NB4 (cell line): ENCODE results near the gene IL31.

Experiments used
- DNase-seq: peaks from one replicate; pipeline ENCODE4 v3.0.0; 2010; ENCODE audit warnings: low read depth
- H3K4me3 ChIP-seq: one replicate; pipeline ENCODE4 v1.5.1; 2011; ENCODE audit warnings: mild to moderate bottlenecking, low read depth, low read length, moderate library complexity
- CTCF ChIP-seq: IDR thresholded peaks from one replicate; pipeline ENCODE4 v1.5.1; 2012; ENCODE audit warnings: low read depth, low read length
- MAX ChIP-seq: IDR thresholded peaks from 2 replicates; pipeline ENCODE4 v1.6.1; 2011; ENCODE audit warnings: low read depth, low read length
- MYC ChIP-seq: IDR thresholded peaks from 2 replicates; pipeline ENCODE4 v1.6.1; 2011; ENCODE audit warnings: low read depth, low read length
- POLR2A ChIP-seq: IDR thresholded peaks from 2 replicates; pipeline ENCODE4 v1.6.1; 2011; ENCODE audit warnings: mild to moderate bottlenecking; ENCODE audit not compliant: insufficient read length; ENCODE audit errors: extremely low read depth

The IL31 gene

GRCh38 chr12:122142857-122143256 is 31.2 kb downstream of the IL31 start:
- TF ChIP-seq CTCF (no peak), MAX (no peak), POLR2A (no peak), MYC (no peak)
- no peak for DNase-seq
- no peak overlapping the region for H3K4me3 ChIP-seq

GRCh38 chr12:122141911-122142725 is 31.9 kb downstream of the IL31 start:
- DNase-seq: no peak
- TF ChIP-seq POLR2A (no peak), MAX (no peak), MYC (no peak), CTCF (no peak)
- H3K4me3 ChIP-seq: no peak overlapping the region

- no peak for DNase-seq
- H3K4me3 ChIP-seq: no peak overlapping the region
- TF ChIP-seq MYC: no peak
Observed at GRCh38 chr12:122140467-122141257, 33.4 kb downstream of the IL31 start.

- no peak overlapping the region for H3K4me3 ChIP-seq
- DNase-seq: no peak
- TF ChIP-seq CTCF (no peak), POLR2A (no peak), MAX (no peak), MYC (no peak)
Observed at GRCh38 chr12:122139941-122140340, 34.1 kb downstream of the IL31 start.

- TF ChIP-seq POLR2A (no peak), MAX (no peak), MYC (no peak), CTCF (no peak)
- H3K4me3 ChIP-seq: no peak overlapping the region
- no peak for DNase-seq
Observed at GRCh38 chr12:122139266-122139665, 34.8 kb downstream of the IL31 start.

- no peak overlapping the region for H3K4me3 ChIP-seq
- no peak for DNase-seq
- TF ChIP-seq MYC: no peak
- TF ChIP-seq POLR2A: no peak
- TF ChIP-seq CTCF: no peak
- TF ChIP-seq MAX: no peak
Observed at GRCh38 chr12:122138616-122139015, 35.4 kb downstream of the IL31 start.
